ENCODE measurements around the gene BBOF1.
"Not testable (repeated sequence)": the region's sequence is repeated elsewhere in the genome, so short reads cannot be mapped to it uniquely, and the experiment has no call there.

Gene BBOF1

GRCh38 chr14:74018586-74019407 is at the start of gene BBOF1, which contains the start of gene ENTPD5:
BBOF1 (plus strand) TSS chr14:74019349; CDS start chr14:74019479, 130 bp downstream.
ENTPD5 (minus strand) TSS chr14:74019288; CDS start chr14:73988102, 31,186 bp downstream.
- DNase-seq (ENCODE audit: extremely low spot score): peak; percentile 94
- TF ChIP-seq FOXM1 (IDR thresholded peaks at IDR 0.05; ENCODE audit: borderline replicate concordance) (peak; percentile 63), L3MBTL2 (conservative IDR thresholded peaks at IDR 0.05) (peak; percentile 27; the same call in 1 of the 2 replicates), TARDBP (IDR thresholded peaks at IDR 0.05) (0 out of 2 replicates have a peak, but pooled peaks have one; percentile 29), LEF1 (IDR thresholded peaks at IDR 0.05; ENCODE audit: borderline replicate concordance) (peak; percentile 72; the same call in 1 of the 2 replicates), ELF4 (IDR thresholded peaks at IDR 0.05) (no peak), SP1 (IDR thresholded peaks at IDR 0.05) (no peak), PKNOX1 (IDR thresholded peaks at IDR 0.05) (peak; percentile 51), SUZ12 (IDR thresholded peaks at IDR 0.05) (no peak)
- POLR2A ChIA-PET: interaction anchor here (0.6 to 1.3 kb wide), 8 partner anchors 11 to 375 kb away, joined by 3 to 5 read pairs (median 3); partner anchors contain the start of genes COQ6 and FAM161B
- CTCF ChIA-PET: interaction anchor here (0.5 kb wide), 1 partner anchor 317 kb away, joined by 3 read pairs; no protein-coding TSS in a partner anchor

GRCh38 chr14:73973497-73973896 is 45.7 kb upstream of the BBOF1 start:
- no peak for TF ChIP-seq ARNT (IDR thresholded peaks at IDR 0.05)
- TF ChIP-seq SUZ12 (IDR thresholded peaks at IDR 0.05): no peak
- TF ChIP-seq PKNOX1 (IDR thresholded peaks at IDR 0.05): no peak
- no peak for TF ChIP-seq BHLHE40 (IDR thresholded peaks at IDR 0.05; ENCODE audit: borderline replicate concordance)
- TF ChIP-seq CTBP1 (IDR thresholded peaks at IDR 0.05; ENCODE audit: borderline replicate concordance): no peak
- no peak for TF ChIP-seq SP1 (IDR thresholded peaks at IDR 0.05)
- no peak for TF ChIP-seq L3MBTL2 (conservative IDR thresholded peaks at IDR 0.05)
- TF ChIP-seq FOXA1 (IDR thresholded peaks at IDR 0.05): no peak
- no peak for TF ChIP-seq LEF1 (IDR thresholded peaks at IDR 0.05; ENCODE audit: borderline replicate concordance)
- TF ChIP-seq ZNF384 (IDR thresholded peaks at IDR 0.05): no peak
- TF ChIP-seq NFRKB (IDR thresholded peaks at IDR 0.05): no peak
- TF ChIP-seq FOXK2 (IDR thresholded peaks at IDR 0.05): no peak
- no peak for TF ChIP-seq HDGF (IDR thresholded peaks at IDR 0.05; ENCODE audit: borderline replicate concordance)
- no peak for TF ChIP-seq FOXM1 (IDR thresholded peaks at IDR 0.05; ENCODE audit: borderline replicate concordance)
- TF ChIP-seq ELF4 (IDR thresholded peaks at IDR 0.05): no peak
- no peak for TF ChIP-seq TARDBP (IDR thresholded peaks at IDR 0.05)
- no peak for DNase-seq (ENCODE audit: extremely low spot score)
- ChIA-PET POLR2A (interaction anchor here (0.7 kb wide), 1 partner anchor 24 kb away, joined by 3 read pairs; the partner anchor contains the start of genes COQ6 and FAM161B), CTCF (no interaction called here)

- POLR2A ChIA-PET: no interaction called here
- no peak for TF ChIP-seq L3MBTL2 (conservative IDR thresholded peaks at IDR 0.05)
- CTCF ChIA-PET: no interaction called here
- no peak for DNase-seq (ENCODE audit: extremely low spot score)
These were observed 43.0 kb upstream of the BBOF1 start for GRCh38 chr14:73976125-73976524.

- TF ChIP-seq L3MBTL2 (conservative IDR thresholded peaks at IDR 0.05): no peak
- no peak for TF ChIP-seq SUZ12 (IDR thresholded peaks at IDR 0.05)
- TF ChIP-seq FOXA1 (IDR thresholded peaks at IDR 0.05): no peak
- no peak for TF ChIP-seq PKNOX1 (IDR thresholded peaks at IDR 0.05)
- TF ChIP-seq TARDBP (IDR thresholded peaks at IDR 0.05): no peak
- TF ChIP-seq BHLHE40 (IDR thresholded peaks at IDR 0.05; ENCODE audit: borderline replicate concordance): no peak
- no peak for TF ChIP-seq ELF4 (IDR thresholded peaks at IDR 0.05)
- TF ChIP-seq FOXK2 (IDR thresholded peaks at IDR 0.05): no peak
- TF ChIP-seq SP1 (IDR thresholded peaks at IDR 0.05): no peak
- no peak for TF ChIP-seq ARNT (IDR thresholded peaks at IDR 0.05)
- no peak for TF ChIP-seq ZNF384 (IDR thresholded peaks at IDR 0.05)
- TF ChIP-seq LEF1 (IDR thresholded peaks at IDR 0.05; ENCODE audit: borderline replicate concordance): no peak
- no peak for TF ChIP-seq CTBP1 (IDR thresholded peaks at IDR 0.05; ENCODE audit: borderline replicate concordance)
- no peak for TF ChIP-seq HDGF (IDR thresholded peaks at IDR 0.05; ENCODE audit: borderline replicate concordance)
- ChIA-PET CTCF (interaction anchor here (0.6 kb wide), 1 partner anchor 19 kb away, joined by 5 read pairs; no protein-coding TSS in a partner anchor), POLR2A (no interaction called here)
- no peak for DNase-seq (ENCODE audit: extremely low spot score)
These were observed 41.3 kb upstream of the BBOF1 start for GRCh38 chr14:73977896-73978295.

- ChIA-PET POLR2A (no interaction called here), CTCF (no interaction called here)
- TF ChIP-seq ARNT (IDR thresholded peaks at IDR 0.05) (no peak), CTBP1 (IDR thresholded peaks at IDR 0.05; ENCODE audit: borderline replicate concordance) (no peak), FOXK2 (IDR thresholded peaks at IDR 0.05) (no peak), PKNOX1 (IDR thresholded peaks at IDR 0.05) (no peak), L3MBTL2 (conservative IDR thresholded peaks at IDR 0.05) (no peak), FOXM1 (IDR thresholded peaks at IDR 0.05; ENCODE audit: borderline replicate concordance) (no peak), ZNF384 (IDR thresholded peaks at IDR 0.05) (no peak), BHLHE40 (IDR thresholded peaks at IDR 0.05; ENCODE audit: borderline replicate concordance) (no peak), LEF1 (IDR thresholded peaks at IDR 0.05; ENCODE audit: borderline replicate concordance) (no peak)
- DNase-seq (ENCODE audit: extremely low spot score): no peak
These were observed 31.1 kb upstream of the BBOF1 start for GRCh38 chr14:73988065-73988464.

GRCh38 chr14:73988656-73989055 is 30.5 kb upstream of the BBOF1 start:
- POLR2A ChIA-PET; CTCF ChIA-PET; DNase-seq (ENCODE audit: extremely low spot score): not testable (repeated sequence)

All from HEK293T (cell line).